ENCODE data around the gene KRTAP2-3. TPM values are rescaled to one million over a fixed set of nuclear protein-coding genes. Genes with fewer than 3 reads are reported as not detected.
"Not testable (repeated sequence)": the region's sequence is repeated elsewhere in the genome, so short reads cannot be mapped to it uniquely, and the experiment has no call there.

The KRTAP2-3 gene
- total RNA-seq, 2 donors from 2014 or later, result not detected

GRCh38 chr17:41058741-41059140, 1.2 kb downstream of the KRTAP2-3 start:
- Histone ChIP-seq H3K36me3 (no peaks in the 10 kb centered on the region), H3K4me3 (no peak overlapping the region), H3K9me3 (peaks cover 0 to 9% of the 10 kb centered on the region in 2 donors), H3K27me3 (no peaks in the 10 kb centered on the region), H3K4me1 (no peaks in the 10 kb centered on the region), H3K27ac (no peak overlapping the region)
- DNase-seq (ENCODE audit: low spot score), result no peak
- TF ChIP-seq CTCF (IDR thresholded peaks at IDR 0.05), result no peak

DNA sequence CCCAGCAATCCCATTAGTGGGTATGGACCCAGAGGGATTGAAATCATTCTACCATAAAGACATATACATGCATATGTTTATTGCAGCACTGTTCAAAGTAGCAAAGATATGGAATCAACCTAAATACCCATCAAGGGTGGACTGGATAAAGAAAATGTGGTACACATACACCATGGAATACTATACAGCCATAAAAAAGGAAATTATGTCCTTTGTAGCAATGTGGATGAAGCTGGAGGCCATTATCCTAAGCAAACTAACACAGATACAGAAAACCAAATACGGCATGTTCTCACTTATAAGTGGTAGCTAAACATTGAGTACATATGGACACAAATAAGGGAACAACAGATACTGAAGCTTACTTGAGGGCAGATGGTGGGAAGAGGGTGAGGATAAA, 2.4 kb downstream of the KRTAP2-3 start:
- no peaks in the 10 kb centered on the region for H3K27me3 ChIP-seq
- no peak overlapping the region for H3K27ac ChIP-seq
- H3K4me3 ChIP-seq, result no peak overlapping the region

DNA sequence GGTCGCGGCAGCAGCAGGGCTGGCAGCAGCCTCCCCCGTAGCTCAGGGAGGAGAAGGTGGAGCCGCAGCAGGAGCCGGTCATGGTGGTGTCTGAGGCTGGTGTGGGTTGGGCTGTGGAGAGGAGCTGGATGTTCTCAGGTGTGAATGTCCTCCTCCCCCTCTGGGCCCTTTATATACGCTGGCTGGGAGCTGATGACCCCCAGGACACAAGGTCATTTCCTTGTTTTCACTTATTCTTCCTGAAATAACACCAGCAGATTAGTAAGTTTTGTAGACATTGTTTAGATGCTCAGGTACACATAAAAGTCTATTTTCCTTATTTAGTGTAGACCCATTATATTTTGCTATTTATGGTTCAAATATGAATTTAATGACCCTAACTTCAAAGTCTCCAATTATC, 4.8 kb downstream of the KRTAP2-3 start, which contains the start of gene KRTAP2-2:
Gene KRTAP2-2, minus strand, starts transcription at position 101 of the 400 bp plus-strand sequence. Its CDS starts 19 bp downstream, at position 82.
- H3K4me3 ChIP-seq, H3K27ac ChIP-seq, H3K27me3 ChIP-seq: not testable (repeated sequence)

More for the DNA sequence above, 2.4 kb downstream of the KRTAP2-3 start:
- DNase-seq (ENCODE audit: low spot score), result no peak
- H3K9me3 ChIP-seq, result peaks cover 0 to 16% of the 10 kb centered on the region in 2 donors
- no peak for TF ChIP-seq CTCF (IDR thresholded peaks at IDR 0.05)
- no peaks in the 10 kb centered on the region for H3K4me1 ChIP-seq
- no peaks in the 10 kb centered on the region for H3K36me3 ChIP-seq

DNA sequence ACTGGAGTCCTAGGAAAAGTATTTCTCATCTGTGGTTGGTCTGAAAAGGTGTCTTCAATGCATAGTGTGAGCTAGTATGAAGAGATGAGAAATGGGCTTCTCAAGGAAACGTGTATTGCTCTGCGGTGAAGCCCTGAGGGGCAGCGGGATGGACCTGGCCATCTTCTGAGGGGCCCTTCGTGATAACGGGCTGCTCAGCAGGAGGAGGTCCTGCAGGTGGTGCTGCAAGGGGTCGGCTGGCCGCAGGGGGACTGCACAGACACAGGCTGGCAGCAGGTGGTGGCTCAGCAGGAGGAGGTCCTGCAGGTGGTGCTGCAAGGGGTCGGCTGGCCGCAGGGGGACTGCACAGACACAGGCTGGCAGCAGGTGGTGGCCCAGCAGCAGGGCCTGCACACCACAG, 5.4 kb downstream of the KRTAP2-3 start:
- not testable (repeated sequence) for DNase-seq (ENCODE audit: low spot score); H3K27me3 ChIP-seq; H3K27ac ChIP-seq; H3K4me3 ChIP-seq; H3K36me3 ChIP-seq; H3K4me1 ChIP-seq
- peaks cover 0 to 16% of the 10 kb centered on the region in 2 donors for H3K9me3 ChIP-seq

More for the DNA sequence above, 4.8 kb downstream of the KRTAP2-3 start, which contains the start of gene KRTAP2-2:
- DNase-seq (ENCODE audit: low spot score); H3K4me1 ChIP-seq; H3K36me3 ChIP-seq: not testable (repeated sequence)
- H3K9me3 ChIP-seq, result peaks cover 0 to 16% of the 10 kb centered on the region in 2 donors

DNA sequence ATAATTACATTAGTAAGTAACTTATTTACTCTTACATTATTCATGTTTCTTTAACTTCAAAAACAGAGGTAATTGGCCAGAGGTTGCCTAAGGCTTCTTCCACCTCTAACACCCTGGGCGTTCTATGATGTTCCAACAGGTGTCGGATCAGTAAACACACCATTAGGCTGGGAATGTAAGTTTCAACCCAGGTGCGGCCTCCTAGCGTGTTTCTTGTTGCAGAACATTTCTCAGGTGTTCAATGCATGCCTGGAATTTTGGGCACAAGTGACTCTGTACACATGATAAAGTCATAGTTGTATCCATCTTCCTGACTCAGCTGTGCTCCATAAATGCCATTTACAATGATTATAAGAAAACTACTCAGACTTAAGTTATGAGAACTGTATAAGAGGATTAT, 5.9 kb downstream of the KRTAP2-3 start:
- Histone ChIP-seq H3K9me3 (peaks cover 0 to 16% of the 10 kb centered on the region in 2 donors), H3K27ac (no peak overlapping the region), H3K27me3 (no peaks in the 10 kb centered on the region), H3K4me3 (no peak overlapping the region), H3K4me1 (no peaks in the 10 kb centered on the region), H3K36me3 (no peaks in the 10 kb centered on the region)
- DNase-seq (ENCODE audit: low spot score), result no peak
- no peak for TF ChIP-seq CTCF (IDR thresholded peaks at IDR 0.05)

- Histone ChIP-seq H3K27me3 (no peaks in the 10 kb centered on the region), H3K36me3 (no peaks in the 10 kb centered on the region), H3K27ac (no peak overlapping the region), H3K9me3 (peaks cover 0 to 13% of the 10 kb centered on the region in 2 donors), H3K4me1 (no peaks in the 10 kb centered on the region), H3K4me3 (no peak overlapping the region)
- DNase-seq (ENCODE audit: low spot score), result no peak
- TF ChIP-seq CTCF (IDR thresholded peaks at IDR 0.05), result no peak
Observed at GRCh38 chr17:41052566-41052965, 7.3 kb downstream of the KRTAP2-3 start.

DNA sequence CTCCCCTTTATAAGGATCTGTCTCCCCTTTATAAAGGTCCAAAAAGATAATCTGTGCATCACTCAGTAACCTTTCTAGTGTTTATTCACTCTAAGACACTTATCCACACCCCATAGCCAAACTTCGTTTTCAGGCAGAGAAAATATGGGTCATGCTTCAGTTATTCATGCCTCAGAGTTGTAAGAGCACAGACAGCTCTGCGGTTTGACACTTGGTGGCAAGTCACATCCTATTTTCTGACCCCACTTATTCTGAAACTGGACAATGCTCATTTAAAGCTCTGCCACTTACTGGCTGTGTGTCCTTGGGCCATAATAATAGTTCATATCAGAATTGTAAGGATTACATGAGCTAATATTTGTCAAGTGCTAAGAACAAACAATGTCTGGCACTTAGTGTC, 10.8 kb downstream of the KRTAP2-3 start:
- Histone ChIP-seq H3K9me3 (peaks cover 0 to 8% of the 10 kb centered on the region in 2 donors), H3K36me3 (no peaks in the 10 kb centered on the region), H3K4me1 (no peaks in the 10 kb centered on the region), H3K4me3 (no peak overlapping the region), H3K27me3 (no peaks in the 10 kb centered on the region), H3K27ac (no peak overlapping the region)
- no peak for TF ChIP-seq CTCF (IDR thresholded peaks at IDR 0.05)
- no peak for DNase-seq (ENCODE audit: low spot score)
